HG03460 (cell line): ENCODE results near the gene BEGAIN.

Experiments
- ATAC-seq: cut with Tn5 transposase; IDR thresholded peaks from one replicate; pipeline ENCODE4 v1.9.1; 2021; ENCODE audit not compliant: unreplicated experiment

BEGAIN gene, protein sequence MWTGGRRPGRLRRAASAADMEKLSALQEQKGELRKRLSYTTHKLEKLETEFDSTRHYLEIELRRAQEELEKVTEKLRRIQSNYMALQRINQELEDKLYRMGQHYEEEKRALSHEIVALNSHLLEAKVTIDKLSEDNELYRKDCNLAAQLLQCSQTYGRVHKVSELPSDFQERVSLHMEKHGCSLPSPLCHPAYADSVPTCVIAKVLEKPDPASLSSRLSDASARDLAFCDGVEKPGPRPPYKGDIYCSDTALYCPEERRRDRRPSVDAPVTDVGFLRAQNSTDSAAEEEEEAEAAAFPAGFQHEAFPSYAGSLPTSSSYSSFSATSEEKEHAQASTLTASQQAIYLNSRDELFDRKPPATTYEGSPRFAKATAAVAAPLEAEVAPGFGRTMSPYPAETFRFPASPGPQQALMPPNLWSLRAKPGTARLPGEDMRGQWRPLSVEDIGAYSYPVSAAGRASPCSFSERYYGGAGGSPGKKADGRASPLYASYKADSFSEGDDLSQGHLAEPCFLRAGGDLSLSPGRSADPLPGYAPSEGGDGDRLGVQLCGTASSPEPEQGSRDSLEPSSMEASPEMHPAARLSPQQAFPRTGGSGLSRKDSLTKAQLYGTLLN

DNA sequence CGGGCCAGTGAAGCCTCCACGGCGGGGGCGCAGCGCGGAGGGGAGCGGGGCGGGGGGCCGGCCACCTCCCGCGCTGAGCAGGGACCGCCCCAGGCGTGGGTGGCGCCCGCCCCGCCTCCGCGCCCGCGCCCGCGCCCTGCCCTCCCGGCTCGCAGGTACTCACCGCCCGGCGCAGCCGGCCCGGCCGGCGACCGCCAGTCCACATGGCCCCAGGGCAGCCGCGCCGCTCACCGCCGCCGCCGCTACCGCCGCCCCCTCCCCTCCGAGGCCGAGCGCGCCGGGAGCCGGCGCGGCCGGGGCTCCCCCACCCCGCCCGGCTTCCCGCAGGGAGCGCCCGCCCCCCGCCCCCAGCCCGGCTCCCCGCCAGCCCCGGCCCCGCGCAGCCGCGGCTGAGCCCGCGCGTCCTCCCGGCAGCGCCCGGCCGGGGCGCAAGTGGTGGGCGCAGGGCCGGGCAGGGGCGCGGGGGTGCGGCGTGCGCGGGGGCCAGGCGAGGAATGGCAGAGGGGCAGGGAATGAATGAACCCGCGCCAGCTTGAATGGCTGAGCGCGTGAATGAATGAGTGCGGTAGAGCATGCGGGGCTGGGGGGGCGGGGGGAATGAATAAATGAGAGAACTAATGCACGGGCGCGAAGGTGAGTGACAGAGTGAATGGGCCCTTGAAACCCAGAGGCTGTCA lies at the start of gene BEGAIN:
TSS of gene BEGAIN (minus strand) at position 332 of the 677 bp plus-strand sequence. CDS start at position 205, 127 bp downstream.
- no peak for ATAC-seq

GRCh38 chr14:100636559-100636958 lies 49.3 kb upstream of the BEGAIN start:
- no peak for ATAC-seq

GRCh38 chr14:100634026-100634425 lies 46.8 kb upstream of the BEGAIN start:
- no peak for ATAC-seq

DNA sequence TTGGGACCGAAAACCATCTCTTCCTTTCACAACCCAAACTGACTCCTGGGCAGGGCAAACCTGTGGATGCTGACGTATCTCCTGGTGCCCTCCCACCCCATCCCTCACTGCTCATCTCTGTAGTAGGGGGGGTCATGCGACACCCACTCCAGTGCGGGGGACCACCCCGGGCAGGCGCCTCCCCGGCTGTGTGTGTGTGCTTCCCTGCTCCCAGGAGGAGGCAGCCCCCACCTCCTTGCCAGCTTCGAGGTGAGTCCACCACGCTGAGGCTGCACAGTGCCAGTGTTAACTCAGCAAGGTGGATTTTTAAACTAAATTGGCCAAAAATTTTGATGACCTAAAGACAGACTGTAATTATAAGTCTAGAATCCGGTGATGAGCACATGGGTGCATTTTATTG lies 46.2 kb upstream of the BEGAIN start:
- no peak for ATAC-seq

- no peak for ATAC-seq
These were observed 42.5 kb upstream of the BEGAIN start for GRCh38 chr14:100629696-100630095.

- ATAC-seq = no peak
These were observed 41.9 kb upstream of the BEGAIN start for GRCh38 chr14:100629098-100629497.

- ATAC-seq = no peak
These were observed 41.0 kb upstream of the BEGAIN start for GRCh38 chr14:100628225-100628624.

DNA sequence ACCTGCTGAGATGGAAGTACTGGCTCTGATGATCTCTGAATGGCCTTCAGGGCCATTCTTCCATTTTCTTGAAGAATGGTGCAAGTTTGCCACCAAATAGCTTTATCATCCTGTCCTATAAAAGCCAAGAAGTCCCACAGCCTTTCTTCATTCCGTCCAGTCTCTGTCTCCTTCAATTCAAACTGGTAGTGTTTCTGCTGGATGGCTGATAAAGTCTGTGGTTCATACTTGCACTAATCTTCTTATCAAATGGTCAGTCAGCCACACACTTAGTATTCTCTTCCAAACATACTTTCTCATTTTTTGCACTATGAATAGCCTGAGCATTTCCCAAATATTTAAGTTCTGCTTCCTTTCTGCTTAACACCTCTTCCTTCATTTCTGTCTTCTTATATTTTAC lies 39.4 kb upstream of the BEGAIN start:
- ATAC-seq = no peak

DNA sequence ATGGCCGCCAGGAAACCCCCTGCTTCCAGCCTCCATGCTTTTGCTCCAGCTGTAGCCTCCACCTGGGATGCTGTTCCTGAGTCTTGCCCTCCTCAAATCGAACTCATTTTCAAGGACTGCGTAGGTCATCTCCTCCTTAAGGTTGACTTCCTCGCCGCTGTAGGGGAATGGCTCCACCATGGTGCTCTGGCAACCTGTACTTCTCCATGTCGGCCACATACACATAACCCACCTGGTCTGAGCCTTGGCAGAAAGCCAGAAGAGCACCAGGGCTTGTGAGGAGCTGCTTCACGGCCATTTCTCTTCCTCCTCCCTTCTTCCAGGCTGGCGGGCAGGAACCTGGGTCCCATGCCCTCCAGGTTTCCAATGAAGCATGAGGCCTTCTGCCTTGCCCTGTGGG lies 36.7 kb upstream of the BEGAIN start:
- no peak for ATAC-seq

- ATAC-seq = no peak
These were observed 36.3 kb upstream of the BEGAIN start for GRCh38 chr14:100623557-100623956.

- ATAC-seq = no peak
These were observed 35.7 kb upstream of the BEGAIN start for GRCh38 chr14:100622708-100623485.

DNA sequence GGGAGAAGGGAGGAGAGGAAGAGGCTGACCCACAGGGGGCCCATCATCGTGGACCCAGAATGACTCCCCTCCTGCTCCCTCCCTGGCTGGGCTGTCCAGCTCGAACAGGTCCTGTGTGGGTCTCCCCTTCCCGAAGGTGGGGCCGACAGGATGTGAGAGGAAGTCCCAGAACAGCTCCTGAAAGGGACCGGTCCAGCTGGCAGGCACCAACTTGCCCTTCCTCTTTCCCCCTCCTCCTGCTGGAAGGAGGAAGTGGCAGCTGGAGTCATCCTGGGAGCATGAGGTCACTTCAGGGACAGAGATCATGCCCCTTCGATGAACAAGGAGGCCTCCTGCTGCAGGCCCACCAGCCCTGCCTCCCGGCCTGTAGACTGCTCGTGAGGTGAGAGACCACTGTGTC lies 35.0 kb upstream of the BEGAIN start:
- no peak for ATAC-seq

GRCh38 chr14:100621806-100622205 lies 34.6 kb upstream of the BEGAIN start:
- ATAC-seq = no peak

- ATAC-seq = no peak
These were observed 33.3 kb upstream of the BEGAIN start for GRCh38 chr14:100620255-100621100.

- ATAC-seq = no peak
These were observed 32.4 kb upstream of the BEGAIN start for GRCh38 chr14:100619396-100620254.

DNA sequence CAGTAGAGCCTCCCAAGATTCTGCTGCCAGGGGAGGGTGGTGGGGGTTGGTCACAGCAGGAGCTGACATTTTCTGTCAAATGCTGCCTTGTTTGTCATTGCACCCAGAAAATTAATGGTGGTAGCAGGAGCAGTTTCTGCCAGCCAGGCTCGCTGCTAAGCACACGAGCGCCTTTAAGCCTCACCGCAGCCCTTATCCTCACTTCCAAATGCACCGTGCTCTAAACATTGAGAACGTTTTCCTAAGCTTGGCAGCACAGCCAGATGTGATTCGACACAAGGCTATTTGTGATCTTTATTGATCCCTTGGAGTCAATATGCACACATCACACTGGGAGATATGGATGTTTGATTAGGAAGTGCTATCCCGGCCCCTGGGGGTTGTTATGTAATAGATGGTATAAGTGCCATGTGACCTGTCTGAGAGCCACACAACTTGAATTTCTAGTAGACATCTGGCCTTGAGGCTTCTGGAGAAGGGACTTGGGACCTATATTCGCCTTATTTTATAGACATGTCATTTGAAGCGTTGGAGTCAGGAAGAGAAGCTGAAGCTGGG lies 31.6 kb upstream of the BEGAIN start:
- no peak for ATAC-seq

DNA sequence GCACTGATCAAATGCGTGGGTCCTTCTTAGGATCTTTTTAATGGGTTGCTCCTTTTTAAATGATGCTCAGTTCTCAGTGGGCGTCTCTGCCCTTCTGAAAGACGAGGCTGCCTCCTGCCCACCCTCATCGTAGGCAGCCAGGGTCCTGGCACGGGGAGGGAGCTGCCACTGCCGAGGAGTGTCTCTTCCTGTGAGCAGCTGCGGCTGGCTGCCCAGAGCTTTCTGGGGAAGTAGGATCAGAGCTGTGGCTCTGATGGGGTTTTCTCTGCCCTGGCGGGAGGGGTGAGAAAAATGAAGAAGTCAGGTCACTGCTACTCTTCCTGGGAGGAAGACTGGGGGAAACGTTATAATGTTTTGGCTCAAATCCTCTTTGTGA lies 31.1 kb upstream of the BEGAIN start:
- ATAC-seq = no peak

DNA sequence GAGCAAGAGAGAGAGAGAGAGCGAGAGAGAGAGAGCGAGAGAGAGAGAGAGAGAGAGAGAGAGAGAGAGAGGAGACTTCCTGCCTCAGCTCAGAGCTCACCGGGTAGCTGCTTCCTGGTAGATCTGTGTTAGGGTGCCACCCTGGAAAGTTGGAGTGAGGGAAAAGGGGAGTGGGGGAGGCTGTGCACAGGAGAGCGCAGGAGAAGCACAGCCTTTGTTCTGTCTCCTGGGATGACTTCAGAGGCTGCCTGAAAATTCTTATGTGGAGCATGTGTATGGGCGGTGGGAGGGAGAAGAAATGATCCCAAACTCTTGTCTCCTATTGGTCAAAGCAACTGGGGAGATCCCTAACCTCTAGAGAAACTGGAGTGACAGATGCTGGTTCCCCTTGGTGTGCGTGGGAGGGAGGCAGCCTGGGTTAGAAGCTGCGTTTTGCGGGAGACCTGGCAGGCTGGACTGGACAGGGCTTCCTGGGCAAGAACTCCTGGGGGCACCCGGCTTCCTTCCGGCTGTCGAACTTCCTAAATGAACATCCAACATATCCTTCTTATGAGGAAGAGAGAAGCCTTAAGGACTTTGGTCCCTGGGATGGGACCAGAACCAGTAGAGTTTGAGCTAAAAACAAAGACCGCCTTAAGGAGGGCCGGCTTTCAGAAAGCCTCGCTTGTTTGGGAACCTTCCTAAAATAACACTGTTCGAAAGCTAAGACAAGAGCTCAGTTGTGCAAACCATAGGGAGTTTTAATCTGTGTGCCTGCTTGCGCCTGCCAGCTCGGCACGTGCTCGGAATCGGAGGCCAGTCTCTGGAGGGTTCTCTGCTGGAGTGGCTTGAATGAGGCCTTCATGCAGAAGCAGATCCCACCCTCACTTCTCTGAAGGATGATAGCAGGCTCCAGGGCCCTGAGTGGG lies 30.4 kb upstream of the BEGAIN start:
- ATAC-seq = no peak
